Endothelial cell of umbilical vein (primary cell): ENCODE results near the gene MED14. TPM values are rescaled to one million over a fixed set of nuclear protein-coding genes. Genes with fewer than 3 reads are reported as not detected.
A peak's percentile ranks its signal among the peaks of the same experiment; 100 is the strongest.
"Not testable (repeated sequence)": the region's sequence is repeated elsewhere in the genome, so short reads cannot be mapped to it uniquely, and the experiment has no call there.

Source experiments
- BruUV-seq: library from RNA; stranded (reverse); fragments of 400-500 nt; replicated peaks from 2 replicates; lab custom pipeline; 2021; lab: Mats Ljungman, UMichigan
- CTCF ChIA-PET: fragments of 300-600, 350-600 bp; sonication (Branson Sonifier 250); formaldehyde crosslinking; loops from one replicate; lab custom pipeline; 2021; ENCODE audit warnings: antibody characterized with exemption, inconsistent platforms; lab: Charles Lee
- POLR2A ChIA-PET: fragments of 300-600, 350-600 bp; sonication (Branson Sonifier 250); formaldehyde crosslinking; loops from one replicate; lab custom pipeline; 2021; ENCODE audit warnings: antibody characterized with exemption, inconsistent platforms; lab: Charles Lee
- DNase-seq: peaks from one replicate; pipeline ENCODE4 v3.0.0-alpha.2; 2011; ENCODE audit warnings: low read depth, low spot score
- FAIRE-seq: peaks from 2 replicates; lab custom pipeline; 2011; peaks lifted over from hg19 to GRCh38; lab: Jason Lieb, UNC
- H2AFZ ChIP-seq: 2 replicates; pipeline ENCODE4 v1.6.0; 2012; ENCODE audit warnings: low read depth, low read length, control low read depth, inconsistent platforms
- H3K27ac ChIP-seq: 2 replicates; pipeline ENCODE4 v1.5.1; 2011; ENCODE audit warnings: low read depth, mild to moderate bottlenecking, control low read depth, low read length, moderate library complexity; ENCODE audit not compliant: insufficient read depth
- H3K27me3 ChIP-seq, 2 experiments: 2 replicates each; pipeline versions ENCODE4 v1.6.0 to v1.6.1; 2011; ENCODE audit warnings: low read length in 2 of 2, mixed read lengths in 1 of 2; ENCODE audit not compliant: control insufficient read depth in 2 of 2, insufficient read depth in 2 of 2
- H3K36me3 ChIP-seq, 2 experiments: 2 replicates in 1 of 2; 3 replicates in 1 of 2; pipeline ENCODE4 v1.5.1; 2011; ENCODE audit warnings: low read length in 2 of 2, mild to moderate bottlenecking in 1 of 2, moderate library complexity in 1 of 2; ENCODE audit not compliant: control insufficient read depth in 2 of 2, insufficient read depth in 2 of 2; ENCODE audit errors: extremely low read depth in 1 of 2
- H3K4me1 ChIP-seq: 3 replicates; pipeline ENCODE4 v1.5.1; 2011; ENCODE audit warnings: mild to moderate bottlenecking, low read length; ENCODE audit not compliant: control insufficient read depth, insufficient read depth; ENCODE audit errors: extremely low read depth
- H3K4me2 ChIP-seq: 2 replicates; pipeline ENCODE4 v1.6.1; 2011; ENCODE audit warnings: low read length, control low read depth, mixed read lengths; ENCODE audit not compliant: insufficient read depth
- H3K4me3 ChIP-seq, 3 experiments: fragments of 200-600 bp in 1 of 3; sonication (generic), shearing (Covaris generic) in 1 of 3; replicated peaks in 1 of 3; 2 replicates each; pipeline ENCODE4 v1.5.1; 2011 to 2016; ENCODE audit warnings: control low read depth in 3 of 3, low read length in 3 of 3, mild to moderate bottlenecking in 2 of 3, inconsistent platforms in 1 of 3, low read depth in 1 of 3, moderate library complexity in 1 of 3; ENCODE audit not compliant: insufficient read depth in 1 of 3
- H3K79me2 ChIP-seq: 2 replicates; pipeline ENCODE4 v1.6.0; 2012; ENCODE audit warnings: low read length, inconsistent platforms; ENCODE audit not compliant: control insufficient read depth, insufficient read depth
- H3K9ac ChIP-seq: replicated peaks from 2 replicates; pipeline ENCODE3; 2011; ENCODE audit warnings: low read length, control low read depth; ENCODE audit not compliant: insufficient read depth; ENCODE audit errors: extremely low read depth
- H3K9me1 ChIP-seq: replicated peaks from 3 replicates; pipeline ENCODE4 v1.6.0; 2011; ENCODE audit warnings: mild to moderate bottlenecking, low read length; ENCODE audit not compliant: control insufficient read depth, insufficient read depth; ENCODE audit errors: extremely low read depth
- H3K9me3 ChIP-seq: replicated peaks from 2 replicates; pipeline ENCODE4 v1.5.1; 2012; ENCODE audit warnings: low read length, inconsistent platforms; ENCODE audit not compliant: control insufficient read depth, insufficient read depth
- H4K20me1 ChIP-seq: replicated peaks from 2 replicates; pipeline ENCODE3; 2011; ENCODE audit warnings: mild to moderate bottlenecking, low read length; ENCODE audit not compliant: control insufficient read depth, insufficient read depth; ENCODE audit errors: extremely low read depth
- EZH2 ChIP-seq: IDR thresholded peaks from 2 replicates; pipeline ENCODE4 v1.6.1; 2012; ENCODE audit warnings: borderline replicate concordance, low read depth, mild to moderate bottlenecking, moderate library complexity, low read length, inconsistent platforms; ENCODE audit not compliant: severe bottlenecking
- FOS ChIP-seq: IDR thresholded peaks from 2 replicates; pipeline ENCODE4 v1.6.1; 2011; ENCODE audit warnings: mild to moderate bottlenecking, low read length, moderate library complexity, borderline replicate concordance; ENCODE audit not compliant: insufficient read depth
- GATA2 ChIP-seq: IDR thresholded peaks from 2 replicates; pipeline ENCODE4 v1.7.0; 2011; ENCODE audit warnings: low read depth, mild to moderate bottlenecking, moderate library complexity, mixed read lengths, low read length; ENCODE audit not compliant: insufficient read length, insufficient read depth
- JUN ChIP-seq: IDR thresholded peaks from 2 replicates; pipeline ENCODE4 v1.6.1; 2011; ENCODE audit warnings: borderline replicate concordance, low read depth; ENCODE audit not compliant: insufficient read length, insufficient read depth
- MYC ChIP-seq: IDR thresholded peaks from one replicate; pipeline ENCODE4 v1.6.1; 2011; ENCODE audit warnings: mild to moderate bottlenecking, low read depth, low read length
- POLR2A ChIP-seq: IDR thresholded peaks from 2 replicates; pipeline ENCODE4 v1.6.1; 2012; ENCODE audit warnings: low read depth, mild to moderate bottlenecking, control low read depth, low read length
- POLR2AphosphoS5 ChIP-seq: IDR thresholded peaks from 2 replicates; pipeline ENCODE4 v1.6.1; 2012; ENCODE audit warnings: low read depth, mild to moderate bottlenecking, control low read depth, low read length, moderate library complexity; ENCODE audit not compliant: insufficient read depth
- dilution Hi-C: fragments of 300-500 bp; cut with MboI; formaldehyde crosslinking; loops from one replicate; pipeline ENCODE4 v1.15.0; 2019; ENCODE audit warnings: low sequenced_read_pairs; ENCODE audit not compliant: extremely low pct_ligation_motif_present
- intact Hi-C: fragments of 100-400 bp; cut with micrococcal nuclease; formaldehyde crosslinking; loops from one replicate; pipeline ENCODE4 v1.10.0; 2022
- polyA plus RNA-seq, 4 experiments: library from polyadenylated mRNA; depleted of rRNA in 3 of 4; stranded (reverse) in 3 of 4; unstranded in 1 of 4; fragments of >200 nt; gene quantifications; 2 replicates each; pipeline versions ENCODE4 v1.2.1 to v1.2.3, GENCODE V29; 2011 to 2012; ENCODE audit warnings: missing spikeins in 1 of 4
- total RNA-seq: library from RNA; stranded (reverse); gene quantifications from 2 replicates; pipeline ENCODE4 v1.2.3, GENCODE V29; 2021
- TF ChIP-seq, protein P1 (sequence below), 2 donors: IDR thresholded peaks; 1 replicate in 1 of 2; 2 replicates in 1 of 2; pipeline ENCODE4 v1.5.1; 2011; ENCODE audit warnings: low read length in 2 of 2, mild to moderate bottlenecking in 2 of 2, moderate library complexity in 2 of 2, control low read depth in 1 of 2, inconsistent platforms in 1 of 2, low read depth in 1 of 2; ENCODE audit not compliant: insufficient read depth in 1 of 2; ENCODE audit errors: extremely low read depth in 1 of 2
- TF ChIP-seq, protein P2 (sequence below): IDR thresholded peaks from 2 replicates; pipeline ENCODE4 v1.6.1; 2011; ENCODE audit not compliant: insufficient read depth, insufficient read length

Gene MED14
- total and polyA plus RNA-seq, 2 donors (not counting 3 experiments of a cell fraction or from before 2014, with no cell fraction given): 25.6 to 55.8 TPM

DNA sequence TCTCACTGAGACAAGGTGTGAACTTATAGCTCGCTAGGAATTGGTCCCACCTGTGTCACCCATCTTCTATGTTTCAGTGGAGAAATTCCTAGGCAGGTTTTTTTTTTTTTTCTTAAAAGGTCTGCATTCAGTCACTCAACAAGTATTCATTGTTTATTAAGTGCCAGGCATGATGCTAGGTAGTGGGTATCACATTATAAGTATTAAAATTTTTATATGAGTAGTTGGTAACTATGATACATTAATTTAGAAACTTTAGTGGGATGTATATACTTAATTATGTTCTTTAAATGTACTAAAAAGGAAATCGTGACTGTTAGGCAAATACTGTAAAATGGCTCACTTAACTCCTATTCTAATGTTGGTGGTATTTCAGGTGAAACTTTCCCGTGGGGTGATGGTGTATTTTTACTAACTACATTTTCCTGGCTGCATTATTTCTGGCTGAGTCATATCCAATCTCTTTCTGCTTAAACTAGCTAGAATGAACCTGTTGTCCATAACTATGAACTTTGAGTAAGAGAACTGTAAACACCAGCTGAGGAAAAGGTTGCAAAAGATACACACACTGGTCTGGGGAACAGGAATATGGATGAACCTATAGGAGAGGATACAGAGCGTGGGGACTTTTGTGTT lies 49.3 kb upstream of the MED14 start:
- no peak overlapping the region for H3K27ac ChIP-seq
- DNase-seq: peak; percentile 36
- FAIRE-seq: peak; percentile 89
- BruUV-seq: no TSS peak
- intact Hi-C loops: no loop called here
- peaks cover 13% of the 10 kb centered on the region for H3K4me1 ChIP-seq
- H3K9me3 ChIP-seq: no peaks in the 10 kb centered on the region
- ChIA-PET CTCF (interaction anchor here (1.9 kb wide), 1 partner anchor 9 kb away, joined by 6 read pairs; no protein-coding TSS in a partner anchor), POLR2A (no interaction called here)
- no peaks in the 10 kb centered on the region for H4K20me1 ChIP-seq
- dilution Hi-C loops: no loop called here
- no peak overlapping the region for H3K9ac ChIP-seq
- H3K4me2 ChIP-seq: peak overlapping the region; percentile 22
- peak overlapping the region; percentile 64 for H2AFZ ChIP-seq
- no peaks in the 10 kb centered on the region for H3K79me2 ChIP-seq
- no peaks in the 10 kb centered on the region for H3K9me1 ChIP-seq
- TF ChIP-seq MYC: no peak
- no peak for TF ChIP-seq JUN
- TF ChIP-seq, protein P1, sequence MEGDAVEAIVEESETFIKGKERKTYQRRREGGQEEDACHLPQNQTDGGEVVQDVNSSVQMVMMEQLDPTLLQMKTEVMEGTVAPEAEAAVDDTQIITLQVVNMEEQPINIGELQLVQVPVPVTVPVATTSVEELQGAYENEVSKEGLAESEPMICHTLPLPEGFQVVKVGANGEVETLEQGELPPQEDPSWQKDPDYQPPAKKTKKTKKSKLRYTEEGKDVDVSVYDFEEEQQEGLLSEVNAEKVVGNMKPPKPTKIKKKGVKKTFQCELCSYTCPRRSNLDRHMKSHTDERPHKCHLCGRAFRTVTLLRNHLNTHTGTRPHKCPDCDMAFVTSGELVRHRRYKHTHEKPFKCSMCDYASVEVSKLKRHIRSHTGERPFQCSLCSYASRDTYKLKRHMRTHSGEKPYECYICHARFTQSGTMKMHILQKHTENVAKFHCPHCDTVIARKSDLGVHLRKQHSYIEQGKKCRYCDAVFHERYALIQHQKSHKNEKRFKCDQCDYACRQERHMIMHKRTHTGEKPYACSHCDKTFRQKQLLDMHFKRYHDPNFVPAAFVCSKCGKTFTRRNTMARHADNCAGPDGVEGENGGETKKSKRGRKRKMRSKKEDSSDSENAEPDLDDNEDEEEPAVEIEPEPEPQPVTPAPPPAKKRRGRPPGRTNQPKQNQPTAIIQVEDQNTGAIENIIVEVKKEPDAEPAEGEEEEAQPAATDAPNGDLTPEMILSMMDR (IDR thresholded peaks at IDR 0.05; ENCODE audit: extremely low read depth in 1 of 2, insufficient read depth in 1 of 2, low read depth in 1 of 2, low read length in 2 of 2): no peak
- TF ChIP-seq POLR2AphosphoS5: no peak
- TF ChIP-seq FOS: no peak
- no peak for TF ChIP-seq POLR2A
- no peak for TF ChIP-seq EZH2
- TF ChIP-seq GATA2: no peak
- TF ChIP-seq, protein P2, sequence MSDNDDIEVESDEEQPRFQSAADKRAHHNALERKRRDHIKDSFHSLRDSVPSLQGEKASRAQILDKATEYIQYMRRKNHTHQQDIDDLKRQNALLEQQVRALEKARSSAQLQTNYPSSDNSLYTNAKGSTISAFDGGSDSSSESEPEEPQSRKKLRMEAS: no peak
- no peak overlapping the region for H3K4me3 ChIP-seq
- no peaks in the 10 kb centered on the region for H3K36me3 ChIP-seq
- no peaks in the 10 kb centered on the region for H3K27me3 ChIP-seq

DNA sequence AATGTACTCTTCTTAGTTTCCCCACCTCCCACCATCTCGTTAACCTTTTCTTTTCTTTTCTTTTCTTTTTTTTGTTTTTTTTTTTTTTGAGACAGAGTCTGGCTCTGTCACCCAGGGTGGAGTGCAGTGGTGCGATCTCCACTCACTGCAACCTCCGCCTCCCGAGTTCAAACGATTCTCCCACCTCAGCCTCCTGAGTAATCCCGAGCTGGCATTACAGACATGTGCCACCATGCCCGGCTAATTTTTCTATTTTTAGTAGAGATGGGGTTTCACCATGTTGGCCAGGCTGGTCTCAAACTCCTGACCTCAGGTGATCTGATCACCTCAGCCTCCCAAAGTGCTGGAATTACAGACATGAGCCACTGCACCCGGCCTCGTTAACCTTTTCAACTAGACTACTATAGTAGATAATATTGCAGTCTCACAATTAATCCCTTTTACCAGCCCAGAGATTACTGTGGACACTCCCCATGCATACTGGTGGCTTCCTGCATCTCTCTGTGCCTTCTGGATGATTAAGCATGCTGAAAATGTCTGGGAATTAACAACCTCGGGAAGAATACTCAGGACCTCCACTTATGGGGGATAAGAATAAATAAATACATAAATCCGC lies 47.4 kb upstream of the MED14 start:
- peaks cover 17% of the 10 kb centered on the region for H3K4me1 ChIP-seq
- H3K4me3 ChIP-seq, H3K27me3 ChIP-seq, POLR2A ChIA-PET, intact Hi-C loops, H3K27ac ChIP-seq, DNase-seq, H4K20me1 ChIP-seq, FAIRE-seq, H3K4me2 ChIP-seq, CTCF ChIA-PET, dilution Hi-C loops, H3K9me3 ChIP-seq, BruUV-seq, H2AFZ ChIP-seq, H3K9me1 ChIP-seq, H3K9ac ChIP-seq, H3K36me3 ChIP-seq, H3K79me2 ChIP-seq: not testable (repeated sequence)
